Measurements from ENCODE around the gene FLACC1.
"Not testable (repeated sequence)": the region's sequence is repeated elsewhere in the genome, so short reads cannot be mapped to it uniquely, and the experiment has no call there.

The FLACC1 gene, protein sequence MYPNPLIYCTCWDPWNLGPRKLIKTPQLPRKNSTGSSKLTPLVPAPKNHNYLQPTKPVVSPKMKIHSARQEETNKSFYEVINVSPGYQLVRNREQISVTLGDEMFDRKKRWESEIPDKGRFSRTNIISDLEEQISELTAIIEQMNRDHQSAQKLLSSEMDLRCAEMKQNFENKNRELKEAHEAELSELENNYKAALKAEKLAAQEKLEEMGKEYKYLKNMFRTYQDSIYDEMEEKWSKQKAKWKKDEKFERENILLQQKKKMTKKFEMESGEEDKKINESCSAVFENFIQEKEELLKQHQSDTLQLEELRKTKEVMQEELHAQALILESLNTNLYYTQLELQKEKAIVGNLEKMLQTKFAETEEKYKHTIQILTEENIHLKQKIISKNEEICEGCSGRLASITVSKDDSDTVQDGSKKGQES

DNA sequence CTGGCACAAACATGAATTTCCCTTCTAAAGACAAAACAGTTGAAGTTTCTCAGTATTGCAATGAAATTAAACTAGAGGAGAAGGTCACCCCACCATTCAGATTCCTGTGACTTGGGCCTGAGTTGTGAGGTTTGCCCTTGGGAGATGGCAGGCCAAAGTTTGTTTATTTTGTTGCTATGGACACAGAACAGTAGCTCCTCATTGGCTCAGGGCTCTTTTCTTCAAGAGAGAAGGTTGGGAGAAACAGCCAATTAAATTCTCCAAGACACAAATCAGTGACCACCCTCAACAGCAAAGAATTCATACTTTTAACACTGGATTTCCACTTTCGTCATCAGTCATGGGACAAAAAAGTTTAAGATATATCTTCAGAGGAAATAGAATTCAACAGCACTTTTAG, at the start of gene FLACC1:
FLACC1 (minus strand) TSS at position 125 of the 400 bp plus-strand sequence. CDS start 5,941 bp downstream, outside the sequence.
- no peak for DNase-seq (ENCODE audit: low read depth in 2 of 2)

DNA sequence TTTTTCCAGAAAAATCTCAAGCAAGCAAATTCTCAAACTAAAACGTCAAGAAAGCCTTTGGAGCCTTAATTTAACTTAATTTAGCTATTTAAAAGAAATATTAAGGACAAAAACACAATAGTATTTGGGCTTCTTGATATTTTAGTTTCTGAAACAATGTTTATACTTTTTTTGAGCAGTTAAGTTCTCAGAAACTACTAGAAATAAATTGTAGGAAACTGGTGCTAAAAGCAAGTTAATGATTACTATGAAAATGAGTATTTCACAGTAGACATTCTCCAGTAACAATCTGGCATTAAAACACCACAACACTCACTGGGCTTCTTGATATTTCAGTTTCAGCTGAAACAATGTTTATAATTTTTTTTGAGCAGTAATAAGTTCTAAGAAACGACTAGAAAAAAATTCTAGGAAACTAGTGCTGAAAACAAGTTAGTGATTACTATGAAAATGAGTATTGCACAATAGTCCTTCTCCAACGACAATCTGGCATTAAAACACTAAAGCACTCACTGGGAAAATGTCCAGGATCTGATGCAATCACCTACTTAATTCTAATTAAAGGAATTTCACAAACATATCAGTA, 49.0 kb upstream of the FLACC1 start:
- DNase-seq (ENCODE audit: low read depth in 2 of 2), result no peak

DNA sequence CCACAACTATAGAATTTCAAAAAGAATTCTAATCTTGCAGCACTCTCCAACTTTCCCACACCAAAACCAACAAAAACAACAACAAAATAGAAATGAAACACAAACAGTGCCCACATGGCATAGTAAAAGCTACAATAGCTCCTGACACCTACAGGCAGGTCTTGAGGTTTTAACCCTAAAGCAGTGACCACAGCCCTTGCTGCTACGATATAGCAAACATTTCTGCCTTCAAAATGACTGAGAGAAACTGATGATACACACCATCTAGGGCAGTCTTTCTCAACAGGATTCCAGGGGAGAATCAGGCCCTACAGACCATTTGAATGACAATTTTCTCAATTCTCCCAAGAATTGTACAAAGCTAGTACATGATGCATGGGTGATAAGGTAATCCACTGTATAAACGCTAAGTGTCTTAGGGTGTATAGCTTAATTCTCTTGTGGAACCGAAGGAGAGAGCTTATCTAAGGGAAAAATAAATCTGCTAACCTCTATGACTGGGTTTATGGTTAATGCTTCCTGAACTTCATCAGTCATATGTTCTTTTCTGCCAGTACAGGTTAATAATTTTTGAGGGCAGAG, 47.6 kb upstream of the FLACC1 start:
- DNase-seq (ENCODE audit: low read depth in 2 of 2), result no peak

DNA sequence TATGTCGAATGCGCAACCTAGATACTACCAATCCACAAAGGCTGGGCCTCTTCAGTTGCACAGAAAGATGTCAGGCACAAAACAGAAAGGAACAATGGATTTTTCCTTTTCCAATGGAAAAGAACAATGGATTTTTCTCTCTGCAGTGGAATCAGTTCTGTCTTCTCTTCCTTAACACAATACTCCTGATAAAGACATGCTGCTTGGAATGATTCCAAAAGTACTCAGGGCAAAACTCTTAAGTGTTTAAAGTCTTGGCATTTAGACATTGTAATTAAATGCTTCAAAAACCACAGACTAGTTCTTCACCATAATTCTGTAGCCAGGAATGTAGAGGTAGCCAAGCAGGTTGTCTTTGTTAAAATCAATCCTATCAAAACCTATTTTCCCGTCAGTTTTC, 46.7 kb upstream of the FLACC1 start:
- DNase-seq (ENCODE audit: low read depth in 2 of 2), result no peak

DNA sequence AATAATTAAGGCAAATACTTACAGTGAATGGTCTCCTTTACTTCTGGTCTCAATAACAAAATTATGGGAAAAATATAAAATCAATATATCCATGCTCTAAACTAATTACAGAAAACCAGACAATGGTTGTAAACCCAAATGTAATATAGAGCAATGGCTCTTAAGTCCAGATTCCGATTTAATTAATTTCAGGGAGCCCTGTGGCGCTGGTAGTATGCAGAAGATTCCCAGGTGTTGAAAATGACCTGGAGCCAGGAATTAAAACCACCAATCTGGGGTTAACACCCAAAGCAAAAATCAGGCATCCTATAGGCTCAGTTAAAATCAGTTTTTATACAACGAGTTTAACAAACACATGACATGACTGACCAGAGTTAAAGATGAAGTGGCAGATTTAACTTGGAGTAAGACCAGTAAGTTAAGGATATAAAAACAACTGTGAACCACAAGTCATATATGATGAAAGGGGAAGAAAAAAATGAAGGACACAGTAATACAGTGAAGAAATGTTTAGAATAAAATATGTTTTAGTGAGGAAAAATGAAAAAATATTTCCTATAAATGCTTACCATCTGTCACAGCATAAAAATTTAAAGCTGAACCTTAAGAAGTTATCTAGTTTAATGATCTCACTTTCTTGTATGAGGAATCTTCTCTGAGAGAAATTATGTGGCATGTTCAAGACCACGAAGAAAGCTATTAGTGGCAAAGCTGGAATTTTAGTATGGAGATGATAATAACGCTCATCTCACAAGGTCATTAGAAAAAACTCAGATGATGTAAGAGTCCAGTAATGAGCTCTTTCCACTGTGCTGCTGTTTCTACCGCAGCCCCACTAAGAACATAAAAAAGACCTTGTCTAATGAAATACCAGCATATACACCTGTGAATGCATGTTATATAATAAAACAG, 45.8 kb upstream of the FLACC1 start:
- DNase-seq (ENCODE audit: low read depth in 2 of 2), result no peak

DNA sequence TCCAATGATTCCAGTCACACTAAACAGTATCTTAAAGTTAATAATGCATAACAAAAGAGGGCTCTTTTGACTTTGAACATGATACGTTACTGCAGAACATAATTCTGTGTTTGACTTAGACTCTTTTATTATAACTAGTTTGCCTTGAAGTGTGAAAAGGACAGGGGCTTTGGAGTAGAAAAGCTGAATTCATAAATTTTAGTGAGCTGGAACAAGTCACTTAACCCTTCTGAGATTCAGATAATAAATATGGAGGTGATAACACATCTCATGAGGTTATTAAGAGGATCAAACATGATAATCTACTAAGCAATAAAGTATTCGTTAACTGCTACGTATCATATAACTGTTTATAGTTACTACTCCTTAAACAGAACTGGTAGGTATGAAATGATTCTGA, 44.7 kb upstream of the FLACC1 start:
- DNase-seq (ENCODE audit: low read depth in 2 of 2), result no peak

DNA sequence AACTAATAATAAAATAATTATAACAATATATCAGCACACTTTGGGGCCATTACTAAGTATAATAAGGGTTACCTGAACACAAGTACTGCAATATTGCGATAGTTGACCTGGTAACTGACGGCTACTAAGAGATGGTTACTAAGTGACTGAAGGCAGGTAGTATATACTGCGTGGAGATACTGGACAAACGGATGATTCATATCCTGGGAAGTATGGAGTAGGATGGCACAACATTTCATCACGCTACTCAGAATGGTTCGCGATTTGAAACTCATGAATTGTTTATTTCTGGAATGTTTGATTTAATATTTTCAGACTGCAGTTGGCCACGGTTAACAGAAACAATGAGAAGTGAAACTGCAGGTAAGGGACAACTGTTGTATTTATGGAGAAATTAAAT, 39.5 kb upstream of the FLACC1 start:
- DNase-seq (ENCODE audit: low read depth in 2 of 2), result no peak

DNA sequence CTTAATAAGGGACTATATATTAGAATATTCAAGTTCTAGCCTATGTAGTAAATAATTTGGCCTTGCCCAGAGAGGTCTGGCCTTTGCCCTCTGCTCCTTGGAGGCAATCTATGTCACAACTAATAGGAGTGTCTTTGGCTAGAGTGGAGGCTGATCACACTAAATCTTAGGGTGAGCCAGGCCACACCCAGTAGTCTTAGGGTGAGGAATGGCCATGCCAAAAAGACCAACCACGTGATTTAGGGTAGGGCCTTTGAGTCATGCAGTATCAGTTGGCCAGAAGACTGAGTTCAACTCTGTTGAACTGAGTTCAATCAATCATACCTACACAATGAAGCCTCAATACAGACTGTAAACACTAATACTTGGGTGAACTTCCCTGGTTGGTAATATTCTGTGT, 26.0 kb upstream of the FLACC1 start:
- DNase-seq (ENCODE audit: low read depth in 2 of 2), result no peak

DNA sequence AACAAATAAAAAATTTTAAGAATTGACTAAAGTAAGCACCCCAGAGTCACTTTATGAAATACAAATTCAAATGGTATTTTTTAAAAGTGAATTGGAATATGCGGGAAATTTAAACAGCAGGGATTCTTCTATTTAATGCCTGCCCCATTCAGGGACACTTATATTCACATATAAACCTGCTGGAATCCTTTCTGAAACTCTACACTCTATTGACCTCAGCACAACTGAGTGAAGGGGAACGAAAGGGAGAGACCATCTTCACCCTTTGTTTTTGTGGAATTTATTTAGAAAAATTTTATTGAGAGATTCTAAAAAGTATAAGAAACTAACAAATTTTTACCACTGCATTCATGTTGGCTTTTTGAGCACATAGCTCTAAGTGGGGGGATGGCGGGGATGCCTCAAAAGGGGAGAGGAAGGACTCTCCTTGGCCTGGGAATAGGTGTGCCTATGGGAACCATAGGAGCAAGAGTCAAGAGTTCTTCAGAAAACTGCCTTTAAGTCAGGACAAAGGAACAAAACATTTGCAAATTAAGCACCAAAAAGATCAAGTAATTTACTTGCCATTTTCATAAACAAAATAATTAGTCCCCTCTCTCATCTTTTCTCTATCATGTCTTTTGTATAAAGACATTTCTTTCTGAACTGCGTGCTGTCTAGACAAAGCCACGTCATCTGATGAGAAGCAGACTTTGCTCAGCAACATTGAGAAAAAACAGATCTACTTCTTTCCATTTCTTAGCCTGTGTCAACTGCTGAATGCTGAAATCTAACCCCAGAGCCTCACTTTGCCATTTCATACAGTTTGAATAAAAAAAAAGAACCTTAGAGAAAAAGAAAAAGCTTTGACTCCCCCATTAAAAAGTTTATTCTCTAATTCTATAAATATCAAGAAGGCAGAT, 21.6 kb upstream of the FLACC1 start:
- DNase-seq (ENCODE audit: low read depth in 2 of 2), result no peak

DNA sequence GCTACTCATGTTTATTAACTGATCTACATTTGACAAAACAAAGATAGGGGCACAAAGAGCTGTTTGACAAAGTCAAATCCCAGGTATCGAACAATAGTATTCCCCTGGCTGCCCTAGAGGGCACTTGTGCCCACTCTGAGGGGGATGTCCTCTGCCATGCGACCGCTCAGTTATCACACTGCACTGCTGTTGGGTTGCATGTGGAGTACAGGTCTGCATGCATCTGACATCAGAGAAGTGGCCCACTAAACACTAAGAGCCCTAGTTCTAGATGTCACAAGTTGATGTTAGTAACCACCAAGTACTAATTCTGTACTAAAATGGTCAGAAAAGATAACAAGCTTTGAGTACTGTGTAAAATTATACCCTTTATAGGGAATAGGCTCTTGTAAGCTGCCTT, 20.1 kb upstream of the FLACC1 start:
- DNase-seq (ENCODE audit: low read depth in 2 of 2), result no peak

DNA sequence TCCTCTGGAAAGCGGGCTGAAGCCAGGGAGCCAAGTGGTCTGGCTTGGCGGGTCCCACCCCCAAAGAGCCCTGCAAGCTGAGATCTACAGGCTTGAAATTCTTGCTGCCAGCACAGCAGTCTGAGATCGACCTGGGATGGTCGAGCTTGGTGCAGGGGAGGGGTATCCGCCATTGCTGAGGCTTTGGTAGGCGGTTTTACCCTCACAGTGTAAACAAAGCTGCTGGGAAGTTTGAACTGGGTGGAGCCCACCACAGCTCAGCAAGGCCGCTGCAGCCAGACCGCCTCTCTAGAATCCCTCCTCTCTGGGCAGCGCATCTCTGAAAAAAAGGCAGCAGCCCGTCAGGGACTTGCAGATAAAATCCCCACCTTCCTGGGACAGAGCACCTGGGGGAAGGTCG, 12.6 kb upstream of the FLACC1 start:
- no peak for DNase-seq (ENCODE audit: low read depth in 2 of 2)

DNA sequence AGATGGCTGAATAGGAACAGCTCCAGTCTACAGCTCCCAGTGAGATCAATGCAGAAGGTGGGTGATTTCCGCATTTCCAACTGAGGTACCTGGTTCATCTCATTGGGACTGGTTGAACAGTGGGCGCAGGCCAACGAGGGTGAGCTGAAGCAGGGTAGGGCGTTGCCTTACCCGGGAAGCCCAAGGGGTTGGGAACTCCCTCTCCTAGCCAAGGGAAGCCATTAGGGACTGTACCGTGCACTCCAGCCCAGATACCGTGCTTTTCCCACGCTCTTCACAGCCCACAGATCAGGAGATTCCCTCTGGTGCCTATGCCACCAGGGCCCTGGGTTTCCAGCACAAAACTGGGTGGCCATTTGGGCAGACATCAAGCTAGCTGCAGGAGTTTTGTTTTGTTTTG, 12.2 kb upstream of the FLACC1 start:
- DNase-seq (ENCODE audit: low read depth in 2 of 2), result not testable (repeated sequence)

DNA sequence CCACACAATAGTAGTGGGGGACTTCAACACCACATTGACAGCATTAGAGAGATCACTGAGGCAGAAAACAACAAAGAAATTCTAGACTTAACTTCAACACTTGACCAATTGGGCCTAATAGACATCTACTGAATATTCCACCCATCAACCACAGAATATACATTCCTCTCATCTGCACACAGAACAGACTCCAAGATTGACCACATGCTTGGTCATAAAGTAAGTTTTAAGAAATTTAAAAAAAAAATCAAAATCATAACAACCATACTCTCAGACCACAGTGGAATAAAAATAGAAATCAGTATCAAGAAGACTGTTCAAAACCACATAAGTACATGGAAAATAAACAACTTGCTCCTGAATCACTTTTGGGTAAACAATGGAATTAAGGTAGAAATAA, 9.0 kb upstream of the FLACC1 start:
- no peak for DNase-seq (ENCODE audit: low read depth in 2 of 2)

DNA sequence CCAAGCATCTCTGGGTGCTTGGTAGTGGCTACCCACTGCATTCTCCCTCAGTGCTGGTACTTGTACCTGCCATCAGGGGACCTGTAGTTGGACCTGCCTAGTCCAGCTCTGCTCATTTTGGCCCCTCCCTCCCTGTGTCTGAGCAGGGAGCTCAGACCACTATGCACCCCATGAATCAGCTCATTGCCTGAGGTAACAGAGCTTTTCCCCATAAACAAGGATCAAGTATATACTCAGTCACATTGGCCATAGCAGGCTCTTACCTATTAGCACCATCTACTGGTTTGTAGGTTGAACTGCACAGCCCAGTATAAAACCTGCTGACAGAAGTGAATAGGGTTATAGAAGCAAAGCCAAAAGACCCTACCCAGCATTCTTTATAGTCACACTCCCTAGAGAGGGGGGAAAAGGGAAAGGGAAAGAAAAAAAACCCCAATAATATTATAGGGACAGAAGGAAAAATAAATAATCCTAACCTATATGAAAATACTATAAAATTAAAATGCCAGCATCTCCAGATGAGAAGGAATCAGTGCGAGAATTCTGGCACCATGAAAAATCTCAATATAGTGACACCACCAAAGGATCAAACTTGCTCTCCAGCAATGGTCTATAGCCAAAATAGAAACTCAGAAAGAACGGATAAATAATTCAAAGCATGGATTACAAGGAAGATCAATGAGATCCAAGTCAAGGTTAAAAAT, 6.9 kb upstream of the FLACC1 start:
- peak in 1 of 2 donors; percentile 15 for DNase-seq (ENCODE audit: low read depth in 2 of 2)

DNA sequence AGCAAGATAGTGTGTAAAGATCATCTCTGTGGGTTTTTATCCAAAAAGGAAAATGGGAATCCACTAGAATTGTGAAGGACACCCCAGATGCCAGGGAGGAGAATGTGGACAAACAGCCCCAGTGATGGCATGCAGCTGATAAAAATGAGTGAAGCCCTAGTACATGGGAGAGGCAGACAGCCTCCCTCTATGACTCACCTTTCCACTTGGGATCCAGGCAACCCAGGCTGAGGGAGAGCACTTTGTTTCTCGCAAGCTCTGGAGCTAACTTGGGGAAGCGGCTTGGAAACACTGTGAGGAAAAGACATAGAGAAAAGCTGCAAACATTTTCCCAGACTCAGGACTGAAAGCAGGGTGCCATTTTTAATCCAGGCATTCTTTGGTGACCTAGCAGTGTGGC, 5.3 kb upstream of the FLACC1 start:
- no peak for DNase-seq (ENCODE audit: low read depth in 2 of 2)

DNA sequence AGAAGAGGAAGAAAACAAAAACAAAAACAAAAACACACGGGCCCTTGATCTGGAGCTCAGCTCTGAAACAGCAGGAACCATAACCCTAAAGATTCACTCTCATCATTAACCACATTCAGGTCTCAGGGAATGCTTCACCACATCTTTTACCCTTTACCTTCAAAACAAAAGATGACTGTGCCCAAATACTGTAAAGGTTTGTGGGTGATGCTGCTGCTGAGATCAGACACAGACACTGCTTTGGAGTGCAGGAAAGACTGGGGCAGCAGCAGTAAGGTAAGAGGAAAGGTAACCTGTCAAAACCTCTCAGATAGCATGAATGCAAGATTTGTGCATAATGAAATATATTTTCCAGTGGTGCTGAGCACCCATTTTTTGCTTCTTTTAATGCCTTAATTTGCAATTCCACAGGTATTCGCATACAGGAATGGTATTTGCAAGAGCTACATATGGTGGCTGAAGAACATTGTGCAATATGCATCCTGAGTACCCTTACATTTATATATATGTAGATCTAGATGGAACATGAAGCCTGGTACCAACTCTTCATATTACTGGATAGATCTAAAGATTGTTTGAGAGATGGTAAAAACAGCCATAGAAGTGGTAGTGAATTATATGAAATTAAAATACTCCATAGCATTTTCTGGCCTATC, 4.1 kb upstream of the FLACC1 start:
- no peak for DNase-seq (ENCODE audit: low read depth in 2 of 2)

DNA sequence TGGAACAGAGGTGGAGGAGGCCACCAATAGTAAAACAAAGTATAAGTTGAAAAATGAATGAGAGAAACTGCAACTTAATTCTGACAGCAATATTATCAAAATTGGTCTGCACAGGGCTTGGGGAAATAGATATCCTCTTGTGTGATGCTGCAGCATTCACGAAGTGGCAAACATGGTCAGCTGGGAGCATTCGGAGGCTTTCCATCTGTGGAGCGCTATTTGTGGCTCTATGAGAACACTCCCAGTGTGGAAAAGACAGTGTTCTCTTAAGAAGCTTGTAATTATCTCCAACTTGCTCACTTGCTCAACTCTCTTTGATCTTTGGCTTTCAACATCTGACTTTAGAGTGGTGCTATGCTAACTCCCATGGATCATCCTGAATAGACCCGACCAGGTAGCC, 3.1 kb upstream of the FLACC1 start:
- DNase-seq (ENCODE audit: low read depth in 2 of 2), result no peak

DNA sequence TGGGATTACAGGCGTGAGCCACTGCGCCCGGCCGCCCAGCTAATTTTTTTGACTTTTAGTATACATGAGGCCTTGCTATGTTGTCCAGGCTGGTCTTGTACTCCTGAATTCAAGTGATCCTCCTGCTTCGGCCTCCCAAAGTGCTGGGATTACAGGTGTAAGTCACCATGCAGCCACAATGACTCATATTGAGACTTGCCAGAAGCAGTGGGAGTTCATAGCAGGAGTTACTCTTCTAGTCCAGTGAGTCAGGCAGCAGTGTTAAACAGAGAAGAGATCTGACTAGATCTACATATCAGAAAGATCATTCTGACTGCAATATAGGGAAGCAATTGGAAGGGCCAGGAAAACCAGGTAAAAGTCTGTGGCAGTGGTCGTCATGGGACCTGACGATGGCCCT, 1.5 kb upstream of the FLACC1 start:
- no peak for DNase-seq (ENCODE audit: low read depth in 2 of 2)

DNA sequence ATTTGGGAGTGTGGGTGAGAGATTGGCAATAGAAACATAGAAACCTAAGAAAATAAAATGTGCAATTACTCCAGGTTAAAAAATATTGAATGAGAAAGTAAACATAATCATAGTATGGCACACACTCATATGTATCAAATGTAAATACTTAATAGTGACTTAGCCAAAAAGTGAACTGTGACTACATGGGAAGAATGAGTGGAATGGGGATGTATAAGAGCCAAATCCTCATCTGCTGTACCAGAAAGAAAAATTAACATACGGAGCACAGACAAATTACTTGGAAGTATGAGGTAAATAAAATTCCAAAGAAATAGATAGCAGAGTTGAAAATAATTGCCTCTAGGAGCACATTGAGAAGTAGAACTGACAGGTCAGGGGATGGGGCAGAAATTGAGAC, 4.0 kb downstream of the FLACC1 start:
- no peak for DNase-seq (ENCODE audit: low read depth in 2 of 2)

DNA sequence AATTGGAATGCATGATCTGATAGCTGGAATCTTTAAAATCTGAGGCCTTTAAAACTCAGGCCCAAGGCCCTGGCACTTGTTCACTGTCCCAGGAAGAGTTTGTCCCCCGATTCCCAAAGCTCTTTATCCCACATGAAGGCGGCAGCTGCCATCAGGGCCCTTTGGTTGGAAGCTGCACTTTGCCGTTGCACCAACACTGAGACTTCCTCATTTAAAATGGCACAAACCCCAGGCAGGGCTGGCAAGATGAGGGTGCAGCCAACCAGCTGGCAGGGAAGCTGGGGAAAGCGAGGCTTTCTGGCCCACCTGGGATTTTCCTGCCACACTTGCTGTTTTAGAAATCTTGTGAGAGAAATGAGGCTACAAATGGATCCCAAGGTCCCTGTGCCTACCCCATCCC, 6.3 kb downstream of the FLACC1 start:
- no peak for DNase-seq (ENCODE audit: low read depth in 2 of 2)
